T-helper 1 cell treated with Interleukin-12 subunit alpha and Interleukin-12 subunit beta and Interleukin-4 antibody, amounts not matched to agents 30 μg/mL and 1 μg/mL, for 36 hours (primary cell): ENCODE measurements around the gene NTRK2.

Source experiments
- H3K27ac Mint-ChIP-seq: one replicate; pipeline ENCODE4 v1.8.0; 2021; ENCODE audit warnings: mild to moderate bottlenecking, mixed read lengths
- H3K27me3 Mint-ChIP-seq: one replicate; pipeline ENCODE4 v1.8.0; 2021; ENCODE audit warnings: low read depth, mixed read lengths
- H3K36me3 Mint-ChIP-seq: one replicate; pipeline ENCODE4 v1.8.0; 2021; ENCODE audit warnings: low read depth, mixed read lengths
- H3K4me1 Mint-ChIP-seq: one replicate; pipeline ENCODE4 v1.8.0; 2021; ENCODE audit warnings: low read depth, mixed read lengths
- H3K4me3 Mint-ChIP-seq: one replicate; pipeline ENCODE4 v1.8.0; 2021; ENCODE audit warnings: mild to moderate bottlenecking, moderate library complexity, mixed read lengths
- H3K9me3 Mint-ChIP-seq: one replicate; pipeline ENCODE4 v1.8.0; 2021; ENCODE audit warnings: mixed read lengths

NTRK2 gene

GRCh38 chr9:84983749-84984148 lies 314.2 kb downstream of the NTRK2 start:
- H3K4me3 Mint-ChIP-seq, result no peak overlapping the region
- H3K27me3 Mint-ChIP-seq, result no peaks in the 10 kb centered on the region

GRCh38 chr9:84988621-84989020 lies 319.1 kb downstream of the NTRK2 start:
- Mint-ChIP-seq H3K4me3 (no peak overlapping the region), H3K27me3 (no peaks in the 10 kb centered on the region), H3K27ac (no peak overlapping the region), H3K36me3 (no peaks in the 10 kb centered on the region), H3K4me1 (no peaks in the 10 kb centered on the region), H3K9me3 (no peaks in the 10 kb centered on the region)

More at GRCh38 chr9:84983749-84984148, 314.2 kb downstream of the NTRK2 start:
- H3K27ac Mint-ChIP-seq, result no peak overlapping the region
- no peaks in the 10 kb centered on the region for H3K4me1 Mint-ChIP-seq
- no peaks in the 10 kb centered on the region for H3K9me3 Mint-ChIP-seq
- no peaks in the 10 kb centered on the region for H3K36me3 Mint-ChIP-seq

GRCh38 chr9:84990416-84990815 lies 320.9 kb downstream of the NTRK2 start:
- Mint-ChIP-seq H3K4me1 (no peaks in the 10 kb centered on the region), H3K36me3 (no peaks in the 10 kb centered on the region), H3K4me3 (no peak overlapping the region), H3K27ac (no peak overlapping the region), H3K27me3 (no peaks in the 10 kb centered on the region), H3K9me3 (no peaks in the 10 kb centered on the region)

- Mint-ChIP-seq H3K4me1 (no peaks in the 10 kb centered on the region), H3K27ac (no peak overlapping the region), H3K36me3 (no peaks in the 10 kb centered on the region), H3K27me3 (no peaks in the 10 kb centered on the region), H3K9me3 (no peaks in the 10 kb centered on the region), H3K4me3 (no peak overlapping the region)
Observed at GRCh38 chr9:84990850-84991513, 321.5 kb downstream of the NTRK2 start.

- H3K36me3 Mint-ChIP-seq, result no peaks in the 10 kb centered on the region
- H3K4me1 Mint-ChIP-seq, result no peaks in the 10 kb centered on the region
- H3K9me3 Mint-ChIP-seq, result no peaks in the 10 kb centered on the region
- no peak overlapping the region for H3K27ac Mint-ChIP-seq
- no peaks in the 10 kb centered on the region for H3K27me3 Mint-ChIP-seq
- no peak overlapping the region for H3K4me3 Mint-ChIP-seq
Observed at GRCh38 chr9:84991514-84991870, 322.0 kb downstream of the NTRK2 start.

- Mint-ChIP-seq H3K36me3 (no peaks in the 10 kb centered on the region), H3K27me3 (no peaks in the 10 kb centered on the region), H3K9me3 (no peaks in the 10 kb centered on the region), H3K4me3 (no peak overlapping the region), H3K4me1 (no peaks in the 10 kb centered on the region), H3K27ac (no peak overlapping the region)
Observed at GRCh38 chr9:84992381-84992780, 322.9 kb downstream of the NTRK2 start.

- no peaks in the 10 kb centered on the region for H3K36me3 Mint-ChIP-seq
- H3K9me3 Mint-ChIP-seq, result no peaks in the 10 kb centered on the region
- H3K27ac Mint-ChIP-seq, result no peak overlapping the region
- H3K4me1 Mint-ChIP-seq, result no peaks in the 10 kb centered on the region
- H3K27me3 Mint-ChIP-seq, result no peaks in the 10 kb centered on the region
- H3K4me3 Mint-ChIP-seq, result no peak overlapping the region
Observed at GRCh38 chr9:84993105-84993504, 323.6 kb downstream of the NTRK2 start.

GRCh38 chr9:84996029-84996428 lies 326.5 kb downstream of the NTRK2 start:
- Mint-ChIP-seq H3K4me3 (no peak overlapping the region), H3K9me3 (peaks cover under 1% of the 10 kb centered on the region), H3K27ac (no peak overlapping the region), H3K4me1 (no peaks in the 10 kb centered on the region), H3K36me3 (no peaks in the 10 kb centered on the region), H3K27me3 (no peaks in the 10 kb centered on the region)

GRCh38 chr9:84996716-84997115 lies 327.2 kb downstream of the NTRK2 start:
- H3K4me1 Mint-ChIP-seq, result no peaks in the 10 kb centered on the region
- no peak overlapping the region for H3K27ac Mint-ChIP-seq
- no peak overlapping the region for H3K4me3 Mint-ChIP-seq
- H3K27me3 Mint-ChIP-seq, result no peaks in the 10 kb centered on the region
- H3K36me3 Mint-ChIP-seq, result no peaks in the 10 kb centered on the region
- peaks cover 5% of the 10 kb centered on the region for H3K9me3 Mint-ChIP-seq

- Mint-ChIP-seq H3K27ac (no peak overlapping the region), H3K4me3 (no peak overlapping the region), H3K27me3 (no peaks in the 10 kb centered on the region), H3K36me3 (no peaks in the 10 kb centered on the region), H3K9me3 (peaks cover 5% of the 10 kb centered on the region), H3K4me1 (no peaks in the 10 kb centered on the region)
Observed at GRCh38 chr9:84997472-84997871, 327.9 kb downstream of the NTRK2 start.

GRCh38 chr9:84998639-84999038 lies 329.1 kb downstream of the NTRK2 start:
- Mint-ChIP-seq H3K4me3 (no peak overlapping the region), H3K36me3 (no peaks in the 10 kb centered on the region), H3K9me3 (peaks cover 5% of the 10 kb centered on the region), H3K4me1 (no peaks in the 10 kb centered on the region), H3K27me3 (no peaks in the 10 kb centered on the region), H3K27ac (no peak overlapping the region)

- no peak overlapping the region for H3K27ac Mint-ChIP-seq
- no peak overlapping the region for H3K4me3 Mint-ChIP-seq
- peaks cover 5% of the 10 kb centered on the region for H3K9me3 Mint-ChIP-seq
- H3K27me3 Mint-ChIP-seq, result no peaks in the 10 kb centered on the region
- no peaks in the 10 kb centered on the region for H3K36me3 Mint-ChIP-seq
- H3K4me1 Mint-ChIP-seq, result no peaks in the 10 kb centered on the region
Observed at GRCh38 chr9:84999788-85000187, 330.3 kb downstream of the NTRK2 start.

- Mint-ChIP-seq H3K36me3 (no peaks in the 10 kb centered on the region), H3K4me3 (no peak overlapping the region), H3K9me3 (peaks cover 5% of the 10 kb centered on the region), H3K4me1 (no peaks in the 10 kb centered on the region), H3K27me3 (no peaks in the 10 kb centered on the region), H3K27ac (no peak overlapping the region)
Observed at GRCh38 chr9:85001925-85002324, 332.4 kb downstream of the NTRK2 start.

- Mint-ChIP-seq H3K9me3 (peaks cover 5% of the 10 kb centered on the region), H3K27ac (no peak overlapping the region), H3K36me3 (no peaks in the 10 kb centered on the region), H3K27me3 (no peaks in the 10 kb centered on the region), H3K4me3 (no peak overlapping the region), H3K4me1 (no peaks in the 10 kb centered on the region)
Observed at GRCh38 chr9:85004818-85005413, 335.4 kb downstream of the NTRK2 start.

- Mint-ChIP-seq H3K27me3 (no peaks in the 10 kb centered on the region), H3K4me3 (no peak overlapping the region), H3K4me1 (no peaks in the 10 kb centered on the region), H3K27ac (no peak overlapping the region), H3K36me3 (no peaks in the 10 kb centered on the region), H3K9me3 (no peaks in the 10 kb centered on the region)
Observed at GRCh38 chr9:85007748-85008147, 338.2 kb downstream of the NTRK2 start.
